Measurements from ENCODE around the gene MDFI.
A peak's percentile ranks its signal among the peaks of the same experiment; 100 is the strongest.
"Not testable (repeated sequence)": the region's sequence is repeated elsewhere in the genome, so short reads cannot be mapped to it uniquely, and the experiment has no call there.

MDFI gene

DNA sequence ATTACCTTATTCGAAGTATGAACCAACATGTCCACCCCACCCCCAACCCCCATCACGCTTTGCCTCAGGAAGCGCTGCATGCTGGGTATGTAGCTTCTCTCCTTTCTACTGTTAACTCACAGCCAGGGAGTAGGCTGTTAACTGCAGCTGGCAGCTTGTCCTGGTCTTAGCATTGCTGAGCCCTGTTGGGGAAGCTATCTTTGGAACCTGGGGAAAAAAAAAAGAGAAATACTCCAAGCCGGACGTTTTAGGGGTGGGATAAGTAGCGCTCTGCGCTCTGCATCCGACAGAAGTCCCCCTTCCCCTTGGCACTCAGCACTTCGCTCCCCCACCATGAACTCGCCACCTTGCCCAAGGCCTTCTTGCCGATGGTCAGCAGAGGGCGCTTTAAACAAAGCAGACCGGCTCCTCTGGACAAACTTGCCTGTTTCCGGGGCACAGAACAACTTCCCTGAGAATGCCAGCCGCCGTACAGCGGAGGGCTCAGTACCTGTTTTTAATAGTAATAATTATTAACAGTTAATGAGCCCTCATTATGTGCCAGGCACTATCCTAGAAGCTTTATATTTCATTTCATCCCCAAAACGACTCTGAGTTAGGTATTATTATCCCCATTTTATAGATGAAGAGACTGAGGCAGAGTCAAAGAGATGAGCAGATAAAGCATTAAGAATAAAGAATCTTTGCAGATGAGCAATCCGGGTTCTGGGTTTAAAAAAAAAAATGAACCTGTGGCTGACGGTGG, 35.2 kb upstream of the MDFI start:
- peak; percentile 39 to 50 for DNase-seq (ENCODE audit: low read depth in 2 of 2, low spot score in 1 of 2)

GRCh38 chr6:41604006-41604405, 34.3 kb upstream of the MDFI start:
- no peak for DNase-seq (ENCODE audit: low read depth in 2 of 2, low spot score in 1 of 2)

DNA sequence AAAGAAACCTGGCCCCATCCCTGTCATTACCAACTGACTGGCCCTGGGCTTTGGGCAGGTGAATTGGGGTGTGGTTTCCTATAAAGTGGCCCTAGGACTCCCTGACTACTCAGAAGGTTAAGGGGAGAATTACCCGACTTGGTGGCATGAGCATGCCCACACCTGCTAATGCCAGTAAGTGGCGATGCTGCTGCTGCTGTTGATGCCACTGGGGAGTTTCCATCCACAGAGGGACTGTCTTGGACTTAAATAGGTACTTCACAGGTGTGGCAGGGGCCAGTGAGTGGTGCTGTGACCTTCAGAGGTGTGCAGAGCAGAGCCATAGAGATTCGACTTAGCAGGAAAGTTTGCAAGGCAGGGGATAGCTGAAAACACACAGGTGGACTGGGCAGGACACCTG, 32.6 kb upstream of the MDFI start:
- DNase-seq (ENCODE audit: low read depth in 2 of 2, low spot score in 1 of 2) = no peak

DNA sequence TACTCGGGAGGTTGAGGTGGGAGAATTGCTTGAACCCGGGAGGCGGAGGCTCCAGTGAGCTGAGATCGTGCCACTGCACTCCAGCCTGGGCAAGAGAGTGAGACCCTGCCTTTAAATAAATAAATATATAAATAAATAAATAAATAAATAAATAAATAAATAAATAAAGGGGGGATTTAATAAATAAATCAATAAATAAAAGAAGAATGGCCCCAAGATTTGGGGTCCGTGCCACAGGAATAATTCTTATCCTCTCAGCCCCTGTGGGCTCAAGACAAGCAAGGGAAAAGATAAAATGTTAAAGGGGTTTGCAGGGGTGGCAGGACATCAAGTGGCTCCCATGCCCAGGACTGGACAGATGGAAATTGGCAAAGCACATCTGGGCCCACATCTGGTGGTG, 31.2 kb upstream of the MDFI start:
- no peak for DNase-seq (ENCODE audit: low read depth in 2 of 2, low spot score in 1 of 2)

DNA sequence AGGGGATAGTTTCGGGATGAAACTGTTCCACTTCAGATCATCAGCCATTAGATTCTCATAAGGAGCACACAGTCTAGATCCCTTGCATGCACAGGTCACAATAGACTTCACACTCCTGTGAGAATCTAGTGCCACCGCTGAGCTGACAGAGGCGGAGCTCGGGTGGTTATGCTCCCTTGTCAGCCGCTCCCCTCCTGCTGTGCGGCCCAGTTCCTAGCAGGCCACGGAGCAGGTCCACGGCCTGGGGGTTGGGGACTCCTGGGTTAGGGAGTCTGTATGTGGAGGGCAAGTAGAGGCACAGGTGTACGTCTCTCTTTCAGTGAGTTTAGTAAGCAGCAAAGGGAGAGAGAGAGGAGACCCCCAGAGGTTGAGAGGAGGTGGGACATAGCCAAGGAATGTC, 30.5 kb upstream of the MDFI start:
- DNase-seq (ENCODE audit: low read depth in 2 of 2, low spot score in 1 of 2) = no peak

DNA sequence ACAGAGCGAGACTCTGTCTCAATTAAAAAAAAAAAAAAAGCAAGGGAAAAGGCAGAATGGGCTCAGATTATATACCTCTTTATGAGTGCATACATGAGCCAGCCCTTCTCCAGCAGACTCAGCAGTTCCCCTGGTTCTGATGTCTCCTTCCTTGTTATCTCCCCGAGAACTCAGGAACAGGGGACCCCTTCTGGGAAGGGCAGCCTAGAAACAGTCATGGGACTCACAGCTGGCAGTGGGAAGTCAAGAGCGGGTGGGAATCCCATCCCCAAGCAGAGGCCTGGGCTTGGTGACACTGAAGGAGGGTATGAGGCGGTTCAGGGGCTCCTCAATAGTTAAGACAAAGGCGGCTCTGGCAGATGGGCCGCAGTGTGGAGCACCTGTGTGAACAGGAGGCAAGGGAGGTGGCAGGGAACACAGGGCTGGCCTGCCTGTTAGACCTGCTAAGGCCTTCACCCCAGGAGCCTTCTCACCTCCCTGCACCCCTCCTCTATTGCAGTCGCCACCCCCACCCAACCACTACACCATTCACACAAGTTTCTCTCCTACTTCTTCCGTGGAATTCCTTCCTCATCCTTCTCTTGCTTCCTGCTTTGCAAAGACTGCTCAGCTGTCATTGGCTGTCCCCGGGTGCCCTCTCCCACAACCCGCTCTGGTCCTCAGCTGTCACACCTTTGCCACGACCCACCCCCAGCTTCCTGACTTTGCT, 29.7 kb upstream of the MDFI start:
- no peak for DNase-seq (ENCODE audit: low read depth in 2 of 2, low spot score in 1 of 2)

GRCh38 chr6:41614715-41615114, 23.6 kb upstream of the MDFI start:
- no peak for DNase-seq (ENCODE audit: low read depth in 2 of 2, low spot score in 1 of 2)

DNA sequence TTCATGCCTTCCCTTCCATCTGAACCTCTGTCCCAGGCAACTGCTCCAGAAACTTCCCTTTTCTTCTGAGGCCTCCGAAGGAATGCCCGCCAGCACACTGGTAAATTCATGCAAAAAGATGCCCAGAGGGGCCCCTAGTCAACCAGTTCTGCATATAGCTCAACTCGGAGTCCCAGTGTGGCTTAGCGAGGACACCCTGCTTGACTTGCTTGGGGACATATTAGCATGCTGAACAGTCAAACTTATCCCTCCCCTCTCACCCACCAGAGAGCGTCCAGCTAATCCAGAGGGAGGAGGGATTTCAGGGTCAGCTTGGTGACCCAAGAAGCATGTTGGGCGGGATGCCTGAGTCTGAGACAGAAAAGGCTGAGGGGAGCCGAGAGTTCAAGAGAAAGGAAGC, 23.0 kb upstream of the MDFI start:
- DNase-seq (ENCODE audit: low read depth in 2 of 2, low spot score in 1 of 2) = no peak

GRCh38 chr6:41618598-41618997, 19.7 kb upstream of the MDFI start:
- DNase-seq (ENCODE audit: low read depth in 2 of 2, low spot score in 1 of 2) = no peak

DNA sequence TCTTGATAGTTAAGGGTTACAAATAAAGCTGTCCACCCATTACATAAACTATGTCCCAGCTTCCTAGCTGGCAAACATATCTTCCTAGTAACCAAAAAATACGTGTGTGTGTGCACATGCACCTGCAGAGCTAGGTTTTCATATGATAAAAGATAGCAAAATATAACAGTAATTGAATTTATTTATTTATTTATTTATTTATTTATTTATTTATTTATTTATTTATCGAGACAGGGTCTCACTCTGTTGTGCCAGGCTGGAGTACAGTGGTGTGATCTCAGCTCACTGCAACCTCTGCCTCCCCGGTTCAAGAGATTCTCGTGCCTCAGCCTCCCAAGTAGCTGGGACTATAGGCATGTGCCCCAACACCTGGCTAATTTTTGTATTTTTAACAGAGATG, 19.1 kb upstream of the MDFI start:
- DNase-seq (ENCODE audit: low read depth in 2 of 2, low spot score in 1 of 2) = not testable (repeated sequence)

DNA sequence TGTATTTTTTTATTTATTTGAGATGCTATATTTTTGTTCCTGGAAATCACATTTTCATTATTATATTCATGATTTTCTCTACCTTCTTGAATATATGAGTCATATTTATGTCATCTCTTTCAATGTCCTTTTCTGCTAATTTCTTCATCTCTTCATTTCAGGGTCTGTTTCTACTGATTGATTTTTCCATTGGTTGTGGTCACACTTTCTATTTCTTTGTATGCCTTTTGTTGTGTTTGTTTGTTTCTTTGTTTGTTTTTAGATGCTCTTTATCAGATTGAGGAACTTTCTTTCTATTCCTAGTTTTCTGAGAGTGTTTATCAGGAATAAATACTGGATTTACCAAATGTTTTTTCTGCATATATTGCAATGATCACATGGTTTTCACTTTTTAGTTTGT, 16.9 kb upstream of the MDFI start:
- no peak for DNase-seq (ENCODE audit: low read depth in 2 of 2, low spot score in 1 of 2)

DNA sequence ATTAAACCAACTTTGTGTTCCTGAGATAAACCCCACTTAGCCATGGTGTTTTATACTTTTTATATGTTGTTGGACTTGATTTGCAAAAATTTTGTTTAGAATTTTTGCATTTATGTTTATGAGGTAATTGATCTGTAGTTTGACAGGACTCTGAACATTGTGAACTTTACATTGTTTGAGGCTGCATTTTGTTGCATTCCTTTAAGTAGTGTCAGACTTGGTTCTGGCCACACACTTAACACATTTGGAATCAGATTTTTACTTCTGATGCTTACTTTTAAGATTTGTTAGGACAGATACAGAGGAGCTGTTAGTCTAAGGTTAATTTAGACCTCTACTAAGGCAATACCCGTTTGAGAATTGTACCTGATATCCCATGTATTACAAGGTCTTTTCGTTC, 16.5 kb upstream of the MDFI start:
- no peak for DNase-seq (ENCODE audit: low read depth in 2 of 2, low spot score in 1 of 2)

GRCh38 chr6:41622206-41622988, 15.9 kb upstream of the MDFI start:
- no peak for DNase-seq (ENCODE audit: low read depth in 2 of 2, low spot score in 1 of 2)

- DNase-seq (ENCODE audit: low read depth in 2 of 2, low spot score in 1 of 2) = no peak
These were observed 14.9 kb upstream of the MDFI start for GRCh38 chr6:41623330-41623729.

DNA sequence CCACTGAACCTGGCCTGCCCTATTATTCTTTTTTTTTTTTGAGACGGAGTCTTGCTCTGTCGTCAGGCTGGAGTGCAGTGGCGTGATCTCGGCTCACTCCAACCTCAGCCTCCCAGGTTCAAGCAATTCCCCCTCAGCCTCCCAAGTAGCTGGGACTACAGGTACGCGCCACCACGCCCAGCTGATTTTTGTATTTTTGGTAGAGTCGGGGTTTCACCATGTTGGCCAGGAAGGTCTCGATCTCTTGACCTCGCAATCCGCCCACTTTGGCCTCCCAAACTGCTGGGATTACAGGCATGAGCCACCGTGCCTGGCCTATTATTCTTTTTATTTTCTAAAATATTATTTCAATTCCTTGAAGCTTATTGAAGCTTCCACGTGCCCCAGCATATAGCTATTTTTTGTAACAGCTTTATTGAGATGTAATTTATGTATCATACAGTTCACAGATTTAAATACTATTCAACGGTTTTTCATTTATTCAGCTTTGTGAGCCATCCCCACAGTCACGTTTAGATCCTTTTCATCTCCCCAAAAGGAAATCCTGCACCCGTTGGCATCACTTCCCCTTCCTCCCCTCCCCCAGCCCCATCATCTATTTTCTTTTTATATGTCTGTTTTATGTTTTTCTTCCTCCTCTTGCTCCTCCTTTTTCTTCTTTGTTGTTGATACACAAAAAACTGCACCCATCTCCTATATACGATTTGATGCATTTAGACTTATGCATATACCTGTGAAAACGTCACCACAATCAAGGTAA, 13.5 kb upstream of the MDFI start:
- no peak for DNase-seq (ENCODE audit: low read depth in 2 of 2, low spot score in 1 of 2)

DNA sequence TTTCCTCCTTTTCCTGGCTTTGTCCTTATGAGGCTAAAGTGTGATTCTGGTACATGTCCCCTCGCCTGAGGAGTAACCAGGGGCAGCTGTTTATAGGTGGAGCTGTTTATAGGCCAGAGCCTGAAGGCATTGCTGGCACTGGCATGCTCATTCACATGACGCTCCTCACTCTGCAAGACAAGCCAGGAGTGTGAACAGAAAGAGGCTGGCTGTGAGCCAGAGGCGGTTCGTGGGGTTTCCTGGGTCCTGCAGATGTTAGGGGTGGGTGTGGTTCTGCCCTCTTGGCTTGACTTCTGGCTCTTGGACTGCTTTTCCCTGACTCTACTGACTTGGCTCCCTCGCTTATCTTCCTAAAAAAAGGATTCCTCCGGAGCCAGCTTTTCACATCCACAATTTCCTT, 12.8 kb upstream of the MDFI start:
- no peak for DNase-seq (ENCODE audit: low read depth in 2 of 2, low spot score in 1 of 2)

DNA sequence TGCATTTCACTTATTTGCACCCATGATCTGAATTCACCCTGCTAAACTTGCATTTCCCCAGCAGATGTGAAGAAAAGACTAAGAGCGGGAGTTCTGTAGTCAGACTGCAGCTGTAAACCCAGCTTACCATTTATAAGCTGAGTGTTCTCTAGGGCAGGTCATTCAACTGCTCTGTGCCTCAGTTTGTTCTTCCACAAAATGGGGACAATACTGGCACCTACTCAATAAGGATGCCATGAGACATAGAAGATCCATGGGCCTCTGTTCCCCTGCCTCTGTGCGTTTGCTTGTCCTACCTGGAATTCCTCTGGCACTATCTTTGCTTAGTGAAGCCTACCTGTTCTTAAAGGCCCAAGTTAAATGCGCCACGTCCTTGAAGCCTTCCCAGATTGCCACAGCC, 12.2 kb upstream of the MDFI start:
- no peak for DNase-seq (ENCODE audit: low read depth in 2 of 2, low spot score in 1 of 2)

DNA sequence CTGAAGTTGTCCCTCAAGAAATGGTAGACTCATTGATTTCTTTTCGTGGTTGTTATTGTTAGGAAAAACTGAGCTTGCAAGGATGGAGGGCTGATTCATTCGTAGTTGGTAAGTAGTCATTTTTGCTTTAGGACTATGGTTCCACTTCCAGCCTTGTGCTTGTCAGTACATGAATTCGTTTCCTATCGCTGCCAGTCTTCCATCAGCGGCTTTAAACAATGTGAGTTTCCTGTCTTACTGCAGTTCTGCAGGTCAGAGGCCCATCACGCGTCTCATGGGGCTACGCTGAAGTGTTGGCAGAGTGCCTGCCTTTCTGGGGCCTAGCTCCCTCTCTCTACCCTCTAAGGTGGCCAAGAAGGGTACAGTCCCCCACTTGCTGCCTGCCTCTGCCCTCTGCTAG, 11.4 kb upstream of the MDFI start:
- DNase-seq (ENCODE audit: low read depth in 2 of 2, low spot score in 1 of 2) = no peak

DNA sequence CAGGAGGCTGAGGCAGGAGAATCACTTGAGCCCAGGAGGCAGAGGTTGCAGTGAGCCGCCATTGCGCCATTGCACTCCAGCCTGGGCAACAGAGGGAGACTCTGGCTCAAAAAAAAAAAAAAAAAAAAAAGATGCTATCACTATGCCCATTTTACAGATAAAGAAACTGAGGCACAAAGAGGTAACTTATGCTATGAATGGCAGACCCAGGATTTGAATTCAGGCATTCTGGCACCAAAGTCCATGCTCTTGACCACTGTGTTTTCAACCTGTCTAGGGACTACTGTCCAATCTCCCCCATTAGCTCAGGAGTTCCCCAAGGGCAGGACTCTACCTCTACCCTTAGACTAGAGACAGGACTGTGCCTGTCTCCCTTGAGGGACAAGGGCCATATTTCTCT, 9.1 kb upstream of the MDFI start:
- DNase-seq (ENCODE audit: low read depth in 2 of 2, low spot score in 1 of 2) = no peak

DNA sequence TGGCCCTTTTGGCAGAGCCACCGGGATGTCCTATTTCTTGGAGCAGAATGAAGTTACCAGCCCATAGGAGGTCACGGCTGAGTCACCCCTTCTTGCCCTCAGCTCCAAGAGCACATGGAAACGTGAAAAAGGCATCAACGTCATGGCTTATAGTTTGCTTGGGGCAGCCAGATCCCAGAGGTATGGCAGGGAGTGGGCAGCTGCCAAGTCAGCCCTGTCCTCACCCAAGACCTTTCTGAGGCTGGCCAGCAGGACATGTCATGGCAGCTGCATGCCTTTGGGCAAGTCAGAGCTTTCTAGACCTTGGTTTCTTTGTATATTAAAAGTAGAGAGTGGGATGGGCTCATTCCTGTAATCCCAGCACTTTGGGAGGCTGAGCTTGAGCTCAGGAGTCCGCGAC, 8.2 kb upstream of the MDFI start:
- DNase-seq (ENCODE audit: low read depth in 2 of 2, low spot score in 1 of 2) = no peak

- DNase-seq (ENCODE audit: low read depth in 2 of 2, low spot score in 1 of 2) = no peak
These were observed 7.3 kb upstream of the MDFI start for GRCh38 chr6:41630946-41631345.

Data from stimulated activated CD8-positive, alpha-beta memory T cell treated with anti-CD3 and anti-CD28 coated beads, Interleukin-4, amount 100 ng/mL, for 4 hours (primary cell).